PC-9 (cell line): ENCODE measurements around the gene NFKBIZ. TPM values are rescaled to one million over a fixed set of nuclear protein-coding genes. Genes with fewer than 3 reads are reported as not detected.

ENCODE experiments used
- BruUV-seq: library from RNA; stranded (reverse); fragments of 400-500 nt; replicated peaks from 2 replicates; lab custom pipeline; 2021; lab: Mats Ljungman, UMichigan
- CTCF ChIA-PET: fragments of 300-600 bp; sonication (Branson Sonifier 250); formaldehyde crosslinking; loops from one replicate; lab custom pipeline; 2022; ENCODE audit warnings: antibody characterized with exemption; lab: Charles Lee
- POLR2A ChIA-PET: fragments of 300-600 bp; sonication (Branson Sonifier 250); formaldehyde crosslinking; loops from one replicate; lab custom pipeline; 2022; ENCODE audit warnings: antibody characterized with exemption; ENCODE audit not compliant: unreplicated experiment; lab: Charles Lee
- DNase-seq, 2 experiments: peaks; one replicate each; pipeline versions ENCODE4 v3.0.0 to v3.0.0-alpha.2; 2015 to 2022; ENCODE audit warnings: mixed read lengths in 1 of 2
- H2AFZ ChIP-seq: fragments of 200-600 bp; sonication (generic); 2 replicates; pipeline ENCODE4 v1.8.1; 2017; ENCODE audit warnings: antibody characterized with exemption
- H3F3A ChIP-seq: fragments of 200-600 bp; sonication (generic); 2 replicates; pipeline ENCODE4 v1.8.1; 2017; ENCODE audit warnings: antibody characterized with exemption, mild to moderate bottlenecking, low read depth; ENCODE audit not compliant: insufficient read depth
- H3K27ac ChIP-seq: fragments of 200-600 bp; sonication (generic); 2 replicates; pipeline ENCODE4 v1.6.1; 2016; ENCODE audit warnings: mixed run types
- H3K27me3 ChIP-seq: fragments of 200-600 bp; sonication (generic); 2 replicates; pipeline ENCODE4 v1.6.1; 2016; ENCODE audit warnings: low read depth, mixed run types; ENCODE audit not compliant: insufficient read depth
- H3K36me3 ChIP-seq: fragments of 200-600 bp; sonication (generic); 2 replicates; pipeline ENCODE4 v1.6.1; 2016; ENCODE audit warnings: low read depth, mixed run types
- H3K4me1 ChIP-seq: fragments of 200-600 bp; sonication (generic); replicated peaks from 2 replicates; pipeline ENCODE4 v1.6.1; 2016; ENCODE audit warnings: mixed run types; ENCODE audit not compliant: insufficient read depth
- H3K4me2 ChIP-seq: fragments of 200-600 bp; sonication (generic); 2 replicates; pipeline ENCODE4 v1.6.1; 2017; ENCODE audit warnings: mixed run types
- H3K4me3 ChIP-seq: fragments of 200-600 bp; sonication (generic); 2 replicates; pipeline ENCODE4 v1.6.1; 2016; ENCODE audit warnings: mixed run types
- H3K79me2 ChIP-seq: fragments of 200-600 bp; sonication (generic); 2 replicates; pipeline ENCODE4 v1.6.1; 2017; ENCODE audit warnings: low read depth, mixed run types
- H3K9me2 ChIP-seq: fragments of 200-600 bp; sonication (generic); 2 replicates; pipeline ENCODE4 v1.8.1; 2017; ENCODE audit warnings: mild to moderate bottlenecking; ENCODE audit not compliant: insufficient read depth
- H3K9me3 ChIP-seq: fragments of 200-600 bp; sonication (generic); 2 replicates; pipeline ENCODE4 v1.8.1; 2016; ENCODE audit warnings: low read depth; ENCODE audit not compliant: insufficient read depth
- H4K20me1 ChIP-seq: fragments of 200-600 bp; sonication (generic); 2 replicates; pipeline ENCODE4 v1.8.1; 2017; ENCODE audit not compliant: insufficient read depth
- CTCF ChIP-seq: fragments of 200-600 bp; sonication (generic); conservative IDR thresholded peaks from 2 replicates; pipeline ENCODE4 v1.6.1; 2017; ENCODE audit warnings: mixed run types, antibody characterized with exemption, mild to moderate bottlenecking, moderate library complexity
- EZH2 ChIP-seq: fragments of 200-600 bp; sonication (generic); IDR thresholded peaks from 2 replicates; pipeline ENCODE4 v1.8.0; 2017; ENCODE audit warnings: antibody characterized with exemption, low read depth
- intact Hi-C: fragments of 100-400 bp; cut with micrococcal nuclease; formaldehyde crosslinking; loops from one replicate; pipeline ENCODE4 v1.10.0; 2022; ENCODE audit not compliant: unreplicated experiment
- total RNA-seq: library from RNA; stranded (reverse); gene quantifications from 2 replicates; pipeline ENCODE4 v1.2.3, GENCODE V29; 2021

Gene NFKBIZ
- total RNA-seq, 1 experiment from 2014 or later, result 44.9 TPM

GRCh38 chr3:101857301-101857741 is 8.0 kb downstream of the NFKBIZ start:
- CTCF ChIA-PET, result interaction anchor here (0.7 kb wide), 1 partner anchor 368 kb away, joined by 5 read pairs; no protein-coding TSS in a partner anchor
- no TSS peak for BruUV-seq

GRCh38 chr3:101858464-101859030 is 9.2 kb downstream of the NFKBIZ start:
- Histone ChIP-seq H3K27ac (no peak overlapping the region), H2AFZ (no peak overlapping the region), H3K36me3 (peaks cover 70% of the 10 kb centered on the region), H3K4me2 (no peak overlapping the region), H3K4me3 (no peak overlapping the region), H3K9me3 (no peaks in the 10 kb centered on the region), H4K20me1 (peaks cover 4% of the 10 kb centered on the region; the same call in 1 of the 2 replicates), H3K27me3 (no peaks in the 10 kb centered on the region), H3K9me2 (no peaks in the 10 kb centered on the region), H3K4me1 (no peaks in the 10 kb centered on the region), H3K79me2 (no peaks in the 10 kb centered on the region), H3F3A (peaks cover 4% of the 10 kb centered on the region)
- no peak for DNase-seq
- intact Hi-C loops, result no loop called here
- BruUV-seq, result no TSS peak
- CTCF ChIA-PET, result no interaction called here
- TF ChIP-seq CTCF (no peak), EZH2 (no peak)
- POLR2A ChIA-PET, result interaction anchor here (0.5 kb wide), 1 partner anchor 65 kb away, joined by 6 read pairs; no protein-coding TSS in a partner anchor

More at GRCh38 chr3:101857301-101857741, 8.0 kb downstream of the NFKBIZ start:
- H3K4me3 ChIP-seq, result no peak overlapping the region
- H3K4me2 ChIP-seq, result no peak overlapping the region
- peaks cover 83% of the 10 kb centered on the region for H3K36me3 ChIP-seq
- H3K4me1 ChIP-seq, result no peaks in the 10 kb centered on the region
- no peaks in the 10 kb centered on the region for H3K27me3 ChIP-seq
- no peak for DNase-seq
- no peak for TF ChIP-seq EZH2
- H3K27ac ChIP-seq, result no peak overlapping the region
- peaks cover 4% of the 10 kb centered on the region for H3F3A ChIP-seq
- H3K79me2 ChIP-seq, result peaks cover 7% of the 10 kb centered on the region
- H3K9me3 ChIP-seq, result no peaks in the 10 kb centered on the region
- POLR2A ChIA-PET, result interaction anchor here (0.5 to 0.6 kb wide), 2 partner anchors 302 to 340 kb away, joined by 5 read pairs; no protein-coding TSS in a partner anchor
- no peaks in the 10 kb centered on the region for H3K9me2 ChIP-seq
- peaks cover 4% of the 10 kb centered on the region; the same call in 1 of the 2 replicates for H4K20me1 ChIP-seq
- no peak overlapping the region for H2AFZ ChIP-seq
- intact Hi-C loops, result no loop called here

GRCh38 chr3:101859882-101860448 is 10.7 kb downstream of the NFKBIZ start:
- DNase-seq, result no peak
- H3K4me2 ChIP-seq, result no peak overlapping the region
- no peak overlapping the region for H2AFZ ChIP-seq
- H3K9me2 ChIP-seq, result no peaks in the 10 kb centered on the region
- ChIA-PET CTCF (no interaction called here), POLR2A (interaction anchor here (0.7 kb wide), 1 partner anchor 320 kb away, joined by 3 read pairs; no protein-coding TSS in a partner anchor)
- H4K20me1 ChIP-seq, result peaks cover 4% of the 10 kb centered on the region; the same call in 1 of the 2 replicates
- no peak overlapping the region for H3K4me3 ChIP-seq
- intact Hi-C loops, result no loop called here
- H3F3A ChIP-seq, result peaks cover 4% of the 10 kb centered on the region
- H3K79me2 ChIP-seq, result no peaks in the 10 kb centered on the region
- no peaks in the 10 kb centered on the region for H3K4me1 ChIP-seq
- H3K36me3 ChIP-seq, result peaks cover 56% of the 10 kb centered on the region
- no peak overlapping the region for H3K27ac ChIP-seq
- TF ChIP-seq EZH2, result no peak
- TF ChIP-seq CTCF, result no peak
- no TSS peak for BruUV-seq
- H3K9me3 ChIP-seq, result no peaks in the 10 kb centered on the region
- H3K27me3 ChIP-seq, result no peaks in the 10 kb centered on the region
